ENCODE measurements around the gene OR51B5. TPM values are rescaled to one million over a fixed set of nuclear protein-coding genes. Genes with fewer than 3 reads are reported as not detected.
"Not testable (repeated sequence)": the region's sequence is repeated elsewhere in the genome, so short reads cannot be mapped to it uniquely, and the experiment has no call there.

OR51B5 gene
- total RNA-seq, 1 donor from 2014 or later, result not detected

DNA sequence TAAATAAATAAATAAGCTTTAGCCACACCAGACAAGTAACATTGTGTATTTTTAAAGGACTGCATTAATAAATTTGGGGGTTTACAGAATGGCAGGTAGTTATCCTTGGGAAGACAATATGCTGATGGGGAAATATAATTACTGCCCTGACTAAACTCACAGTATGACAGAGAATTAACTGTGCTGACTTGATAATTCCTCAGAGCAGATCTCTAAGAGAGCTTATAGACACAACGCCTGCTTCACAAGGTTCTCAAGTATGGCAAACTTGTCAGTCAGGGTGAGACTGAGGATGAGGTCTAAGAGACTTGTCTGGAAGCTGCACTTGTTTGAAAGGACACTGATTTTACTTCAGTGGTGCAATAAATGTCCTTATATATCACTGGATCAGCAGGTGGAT lies 44.9 kb downstream of the OR51B5 start:
- no peaks in the 10 kb centered on the region for H3F3A ChIP-seq (ENCODE audit: low read depth)
- H3K4me3 ChIP-seq, result no peak overlapping the region
- no peaks in the 10 kb centered on the region for H3K4me1 Mint-ChIP-seq
- H3K27ac Mint-ChIP-seq, result no peak overlapping the region
- no peaks in the 10 kb centered on the region for H3K36me3 Mint-ChIP-seq
- H3K36me3 ChIP-seq, result no peaks in the 10 kb centered on the region
- no peaks in the 10 kb centered on the region for H3K79me2 ChIP-seq (ENCODE audit: low read depth)
- no peak overlapping the region for H2AFZ ChIP-seq (replicated peaks)
- H3K4me1 ChIP-seq, result no peaks in the 10 kb centered on the region
- H3K27me3 Mint-ChIP-seq (ENCODE audit: insufficient read depth, low read depth), result peaks cover 2% of the 10 kb centered on the region
- no peaks in the 10 kb centered on the region for H4K20me1 ChIP-seq (ENCODE audit: low read depth)
- H3K9me3 ChIP-seq (ENCODE audit: low read depth), result no peaks in the 10 kb centered on the region
- H3K9me3 Mint-ChIP-seq, result no peaks in the 10 kb centered on the region
- no peak for TF ChIP-seq EZH2 (IDR thresholded peaks at IDR 0.05)
- TF ChIP-seq EZH2phosphoT487 (IDR thresholded peaks at IDR 0.05), result no peak
- TF ChIP-seq, protein P1, sequence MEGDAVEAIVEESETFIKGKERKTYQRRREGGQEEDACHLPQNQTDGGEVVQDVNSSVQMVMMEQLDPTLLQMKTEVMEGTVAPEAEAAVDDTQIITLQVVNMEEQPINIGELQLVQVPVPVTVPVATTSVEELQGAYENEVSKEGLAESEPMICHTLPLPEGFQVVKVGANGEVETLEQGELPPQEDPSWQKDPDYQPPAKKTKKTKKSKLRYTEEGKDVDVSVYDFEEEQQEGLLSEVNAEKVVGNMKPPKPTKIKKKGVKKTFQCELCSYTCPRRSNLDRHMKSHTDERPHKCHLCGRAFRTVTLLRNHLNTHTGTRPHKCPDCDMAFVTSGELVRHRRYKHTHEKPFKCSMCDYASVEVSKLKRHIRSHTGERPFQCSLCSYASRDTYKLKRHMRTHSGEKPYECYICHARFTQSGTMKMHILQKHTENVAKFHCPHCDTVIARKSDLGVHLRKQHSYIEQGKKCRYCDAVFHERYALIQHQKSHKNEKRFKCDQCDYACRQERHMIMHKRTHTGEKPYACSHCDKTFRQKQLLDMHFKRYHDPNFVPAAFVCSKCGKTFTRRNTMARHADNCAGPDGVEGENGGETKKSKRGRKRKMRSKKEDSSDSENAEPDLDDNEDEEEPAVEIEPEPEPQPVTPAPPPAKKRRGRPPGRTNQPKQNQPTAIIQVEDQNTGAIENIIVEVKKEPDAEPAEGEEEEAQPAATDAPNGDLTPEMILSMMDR (IDR thresholded peaks at IDR 0.05), result no peak
- no peak overlapping the region for H3K4me3 Mint-ChIP-seq
- no peak for DNase-seq (ENCODE audit: low spot score)
- no peak overlapping the region for H3K4me2 ChIP-seq
- H3K27ac ChIP-seq, result no peak overlapping the region
- no peaks in the 10 kb centered on the region for H3K27me3 ChIP-seq
- no peak overlapping the region for H3K9ac ChIP-seq

DNA sequence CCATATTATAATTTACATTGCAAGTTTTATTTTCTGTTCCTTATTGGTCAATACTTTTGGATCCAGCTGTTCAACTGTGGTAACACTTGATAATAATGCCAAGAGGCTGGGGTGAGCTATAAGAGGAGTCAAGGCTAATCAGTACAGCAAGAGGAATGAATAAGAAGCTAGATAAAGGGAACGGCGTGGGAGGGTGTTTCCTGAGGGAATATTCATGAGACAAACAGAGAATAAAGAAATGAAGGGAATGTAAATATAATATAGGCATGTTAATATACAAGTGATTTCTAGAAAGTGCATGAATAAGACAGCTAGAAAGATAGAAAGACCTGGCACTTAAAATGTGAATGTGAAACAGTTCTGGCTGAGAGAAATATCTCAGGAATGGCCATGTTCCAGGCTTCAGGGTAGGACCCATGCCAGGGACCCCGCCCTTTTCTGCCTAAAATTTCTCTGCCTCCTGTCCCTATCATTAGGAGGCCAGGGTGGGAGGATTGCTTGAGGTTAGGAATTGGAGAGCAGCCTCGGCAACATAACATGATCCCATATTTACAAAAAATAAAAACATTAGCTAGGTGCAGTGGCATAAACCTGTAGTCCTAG lies 45.5 kb downstream of the OR51B5 start:
- H3K4me3 Mint-ChIP-seq, result no peak overlapping the region
- no peaks in the 10 kb centered on the region for H3K36me3 Mint-ChIP-seq
- no peaks in the 10 kb centered on the region for H3F3A ChIP-seq (ENCODE audit: low read depth)
- H3K4me1 Mint-ChIP-seq, result no peaks in the 10 kb centered on the region
- no peak overlapping the region for H3K4me2 ChIP-seq
- H2AFZ ChIP-seq (replicated peaks), result no peak overlapping the region
- no peak overlapping the region for H3K9ac ChIP-seq
- H3K9me3 Mint-ChIP-seq, result no peaks in the 10 kb centered on the region
- no peak overlapping the region for H3K4me3 ChIP-seq
- TF ChIP-seq EZH2phosphoT487 (IDR thresholded peaks at IDR 0.05), result no peak
- TF ChIP-seq, protein P1 (IDR thresholded peaks at IDR 0.05), result no peak
- TF ChIP-seq EZH2 (IDR thresholded peaks at IDR 0.05), result no peak
- no peak overlapping the region for H3K27ac Mint-ChIP-seq
- H3K79me2 ChIP-seq (ENCODE audit: low read depth), result no peaks in the 10 kb centered on the region
- H3K27ac ChIP-seq, result no peak overlapping the region
- no peaks in the 10 kb centered on the region for H3K4me1 ChIP-seq
- H3K27me3 Mint-ChIP-seq (ENCODE audit: insufficient read depth, low read depth), result peaks cover 2% of the 10 kb centered on the region
- H4K20me1 ChIP-seq (ENCODE audit: low read depth), result no peaks in the 10 kb centered on the region
- H3K36me3 ChIP-seq, result no peaks in the 10 kb centered on the region
- no peaks in the 10 kb centered on the region for H3K27me3 ChIP-seq
- H3K9me3 ChIP-seq (ENCODE audit: low read depth), result no peaks in the 10 kb centered on the region
- no peak for DNase-seq (ENCODE audit: low spot score)

DNA sequence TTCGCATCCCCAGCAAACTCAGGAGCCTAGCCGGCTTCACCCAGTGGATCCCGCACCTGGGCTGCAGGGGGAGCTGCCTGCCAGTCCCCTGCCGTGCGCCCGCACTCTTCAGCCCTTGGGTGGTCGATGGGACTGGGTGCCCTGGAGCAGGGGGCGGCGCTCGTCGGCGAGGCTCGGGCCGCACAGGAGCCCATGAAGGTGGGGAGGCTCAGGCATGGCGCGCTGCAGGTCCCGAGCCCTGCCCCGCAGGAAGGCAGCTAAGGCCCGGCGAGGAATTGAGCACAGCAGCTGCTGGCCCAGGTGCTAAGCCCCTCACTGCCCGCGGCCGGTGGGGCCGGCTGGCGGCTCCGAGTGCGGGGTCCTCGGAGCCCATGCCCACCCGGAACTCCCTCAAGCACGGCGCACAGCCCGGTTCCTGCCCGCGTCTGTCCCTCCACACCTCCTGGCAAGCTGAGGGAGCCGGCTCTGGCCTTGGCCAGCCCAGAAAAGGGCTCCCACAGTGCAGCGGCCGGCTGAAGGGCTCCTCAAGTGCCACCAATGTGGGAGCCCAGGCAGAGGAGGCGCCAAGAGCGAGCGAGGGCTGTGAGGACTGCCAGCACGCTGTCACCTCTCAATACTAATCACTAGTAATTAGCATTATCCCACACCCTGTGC lies 48.9 kb downstream of the OR51B5 start:
- H3K27me3 Mint-ChIP-seq (ENCODE audit: insufficient read depth, low read depth); H3K36me3 ChIP-seq; H4K20me1 ChIP-seq (ENCODE audit: low read depth); H3K4me2 ChIP-seq; H3K4me3 Mint-ChIP-seq; H3K9ac ChIP-seq; H3K4me3 ChIP-seq; H3K27me3 ChIP-seq; H3K4me1 Mint-ChIP-seq; H3F3A ChIP-seq (ENCODE audit: low read depth); H3K4me1 ChIP-seq; H2AFZ ChIP-seq (replicated peaks); H3K9me3 ChIP-seq (ENCODE audit: low read depth); H3K9me3 Mint-ChIP-seq; H3K79me2 ChIP-seq (ENCODE audit: low read depth); H3K36me3 Mint-ChIP-seq; H3K27ac Mint-ChIP-seq; H3K27ac ChIP-seq; DNase-seq (ENCODE audit: low spot score): not testable (repeated sequence)

DNA sequence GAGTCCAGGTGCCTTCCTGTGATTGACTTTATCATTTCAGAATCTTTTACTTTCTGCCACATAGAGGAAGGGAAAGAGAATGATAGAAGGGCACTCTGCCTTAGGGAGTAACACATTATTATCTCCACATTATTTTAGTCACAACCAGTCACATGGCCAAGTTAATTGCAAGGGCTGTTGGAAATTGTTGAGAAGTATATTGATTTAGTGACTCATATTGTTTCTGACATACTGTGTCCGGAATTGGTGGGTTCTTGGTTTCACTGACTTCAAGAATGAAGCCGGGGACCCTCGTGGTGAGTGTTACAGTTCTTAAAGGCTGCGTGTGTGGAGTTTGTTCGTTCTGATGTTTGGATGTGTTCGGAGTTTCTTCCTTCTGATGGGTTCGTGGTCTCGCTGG lies 50.3 kb downstream of the OR51B5 start:
- TF ChIP-seq EZH2 (IDR thresholded peaks at IDR 0.05), result no peak
- TF ChIP-seq, protein P1 (IDR thresholded peaks at IDR 0.05), result no peak
- TF ChIP-seq EZH2phosphoT487 (IDR thresholded peaks at IDR 0.05), result no peak
- H3K27ac ChIP-seq, result no peak overlapping the region
- H3K4me1 Mint-ChIP-seq, result no peaks in the 10 kb centered on the region
- peaks cover 4% of the 10 kb centered on the region for H3K27me3 Mint-ChIP-seq (ENCODE audit: insufficient read depth, low read depth)
- no peaks in the 10 kb centered on the region for H3K36me3 ChIP-seq
- no peaks in the 10 kb centered on the region for H3K9me3 ChIP-seq (ENCODE audit: low read depth)
- H3K4me3 Mint-ChIP-seq, result no peak overlapping the region
- H3K4me2 ChIP-seq, result no peak overlapping the region
- no peak for DNase-seq (ENCODE audit: low spot score)
- no peaks in the 10 kb centered on the region for H3K79me2 ChIP-seq (ENCODE audit: low read depth)
- H3K9me3 Mint-ChIP-seq, result no peaks in the 10 kb centered on the region
- no peak overlapping the region for H3K4me3 ChIP-seq
- H3K36me3 Mint-ChIP-seq, result no peaks in the 10 kb centered on the region
- H3K4me1 ChIP-seq, result no peaks in the 10 kb centered on the region
- H2AFZ ChIP-seq (replicated peaks), result no peak overlapping the region
- no peak overlapping the region for H3K9ac ChIP-seq
- H3K27me3 ChIP-seq, result no peaks in the 10 kb centered on the region
- H3K27ac Mint-ChIP-seq, result no peak overlapping the region
- no peaks in the 10 kb centered on the region for H3F3A ChIP-seq (ENCODE audit: low read depth)
- H4K20me1 ChIP-seq (ENCODE audit: low read depth), result no peaks in the 10 kb centered on the region

Measured in neural progenitor cell (in vitro differentiated cells).